Sciatic nerve (tissue), 2 donors: ENCODE results near the gene SYCP1. TPM values are rescaled to one million over a fixed set of nuclear protein-coding genes. Genes with fewer than 3 reads are reported as not detected.

Experiments
- ATAC-seq: fragments of 200-7000 bp; cut with Tn5 transposase; one replicate; pipeline ENCODE4 v1.9.1; 2020; ENCODE audit warnings: mild to moderate bottlenecking, moderate library complexity
- DNase-seq: peaks from one replicate; pipeline ENCODE4 v3.0.0-alpha.2; 2020; ENCODE audit warnings: low spot score
- intact Hi-C: fragments of 100-400 bp; cut with DNase I; formaldehyde crosslinking; loops from one replicate; pipeline ENCODE4 v1.14.2; 2022
- total RNA-seq: library from RNA; stranded (reverse); fragmentation: NEBNext Ultra II Directional; extraction: Animal tissue kit (Norgen Biotek cat#: 25700); gene quantifications from one replicate; pipeline ENCODE4 v1.2.1, GENCODE V29; 2021
- donor health status: DM: no; HTN: no; CAD: no.
- donor health status: DM: no; HTN: no; CAD: no.

Gene SYCP1
- total RNA-seq, 1 donor from 2014 or later, result not detected

DNA sequence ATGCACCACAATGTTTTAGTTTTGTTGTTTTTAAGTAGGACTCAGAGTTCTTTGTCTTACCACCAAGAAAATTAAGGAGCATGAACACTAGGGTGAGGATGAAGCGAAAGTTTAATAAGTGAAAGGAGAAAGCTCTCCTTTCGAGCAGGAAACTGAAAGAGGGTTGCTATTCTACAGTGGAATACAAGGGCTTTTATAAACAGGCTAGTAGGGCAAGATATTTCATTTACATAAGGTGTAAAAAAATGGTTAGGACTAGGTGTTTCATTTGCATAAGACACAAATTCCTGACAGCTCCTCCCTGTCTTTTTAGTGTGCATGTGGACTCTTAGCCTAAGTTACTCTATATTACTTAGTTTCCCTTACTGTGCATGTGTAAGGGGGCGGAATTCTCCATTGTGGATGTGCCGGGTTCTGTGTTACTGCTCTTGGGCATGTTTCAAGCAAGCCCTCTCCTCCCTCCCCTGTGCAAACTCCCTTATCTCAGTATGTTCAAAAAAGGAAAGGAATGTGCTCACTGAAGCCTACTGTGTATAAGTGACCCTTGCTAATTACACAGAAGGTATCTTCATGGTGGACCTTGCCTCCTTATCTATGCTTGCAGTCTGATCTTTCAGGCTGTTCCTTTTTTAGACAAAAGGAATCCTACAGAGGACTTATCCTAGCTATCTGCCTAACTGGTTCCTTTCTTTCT, 182.3 kb downstream of the SYCP1 start:
- DNase-seq (no peak), ATAC-seq (no peak)
- intact Hi-C loops, result no loop called here

- DNase-seq, result no peak
- intact Hi-C loops, result no loop called here
- ATAC-seq, result no peak
Measured at GRCh38 chr1:115040501-115040900, 185.8 kb downstream of the SYCP1 start.

DNA sequence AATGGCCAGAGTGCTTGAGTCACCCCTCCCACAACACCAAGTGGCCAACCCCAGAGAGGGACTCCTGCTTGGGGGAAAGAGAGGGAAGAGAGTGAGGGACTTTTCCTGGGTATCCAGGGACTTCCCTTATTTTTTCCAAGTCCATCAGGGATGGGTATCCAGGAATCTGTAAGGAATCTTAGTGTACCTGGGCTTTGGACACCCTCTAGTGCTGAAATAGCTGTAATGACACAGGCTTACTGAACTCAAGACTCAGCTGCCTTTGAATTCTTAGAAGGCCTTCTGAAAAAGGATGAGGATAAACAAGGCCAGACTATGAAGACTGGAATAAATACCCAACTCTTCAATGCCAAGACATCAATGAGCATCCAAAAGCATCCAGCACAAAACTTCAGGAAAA, 187.0 kb downstream of the SYCP1 start:
- DNase-seq, result no peak
- no peak for ATAC-seq
- intact Hi-C loops, result no loop called here

Other genes with a start within 250 kb of the SYCP1 start
- 4.5 TPM for gene DENND2C, start 184.8 kb upstream of the SYCP1 start, total RNA-seq
- not detected for gene AMPD1, start 159.3 kb upstream of the SYCP1 start, total RNA-seq
- gene NRAS, start 138.1 kb upstream of the SYCP1 start, total RNA-seq, result 19.4 TPM
- gene CSDE1, start 96.9 kb upstream of the SYCP1 start, total RNA-seq, result 592 TPM
- gene SIKE1, start 74.2 kb upstream of the SYCP1 start, total RNA-seq, result 35.4 TPM
- gene TSHB, start 175.0 kb downstream of the SYCP1 start, total RNA-seq, result not detected
- gene TSPAN2, start 234.6 kb downstream of the SYCP1 start, total RNA-seq, result 2.9 TPM